ENCODE data around the gene PANX2.
"Not testable (repeated sequence)": the region's sequence is repeated elsewhere in the genome, so short reads cannot be mapped to it uniquely, and the experiment has no call there.

The PANX2 gene, protein sequence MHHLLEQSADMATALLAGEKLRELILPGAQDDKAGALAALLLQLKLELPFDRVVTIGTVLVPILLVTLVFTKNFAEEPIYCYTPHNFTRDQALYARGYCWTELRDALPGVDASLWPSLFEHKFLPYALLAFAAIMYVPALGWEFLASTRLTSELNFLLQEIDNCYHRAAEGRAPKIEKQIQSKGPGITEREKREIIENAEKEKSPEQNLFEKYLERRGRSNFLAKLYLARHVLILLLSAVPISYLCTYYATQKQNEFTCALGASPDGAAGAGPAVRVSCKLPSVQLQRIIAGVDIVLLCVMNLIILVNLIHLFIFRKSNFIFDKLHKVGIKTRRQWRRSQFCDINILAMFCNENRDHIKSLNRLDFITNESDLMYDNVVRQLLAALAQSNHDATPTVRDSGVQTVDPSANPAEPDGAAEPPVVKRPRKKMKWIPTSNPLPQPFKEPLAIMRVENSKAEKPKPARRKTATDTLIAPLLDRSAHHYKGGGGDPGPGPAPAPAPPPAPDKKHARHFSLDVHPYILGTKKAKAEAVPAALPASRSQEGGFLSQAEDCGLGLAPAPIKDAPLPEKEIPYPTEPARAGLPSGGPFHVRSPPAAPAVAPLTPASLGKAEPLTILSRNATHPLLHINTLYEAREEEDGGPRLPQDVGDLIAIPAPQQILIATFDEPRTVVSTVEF

DNA sequence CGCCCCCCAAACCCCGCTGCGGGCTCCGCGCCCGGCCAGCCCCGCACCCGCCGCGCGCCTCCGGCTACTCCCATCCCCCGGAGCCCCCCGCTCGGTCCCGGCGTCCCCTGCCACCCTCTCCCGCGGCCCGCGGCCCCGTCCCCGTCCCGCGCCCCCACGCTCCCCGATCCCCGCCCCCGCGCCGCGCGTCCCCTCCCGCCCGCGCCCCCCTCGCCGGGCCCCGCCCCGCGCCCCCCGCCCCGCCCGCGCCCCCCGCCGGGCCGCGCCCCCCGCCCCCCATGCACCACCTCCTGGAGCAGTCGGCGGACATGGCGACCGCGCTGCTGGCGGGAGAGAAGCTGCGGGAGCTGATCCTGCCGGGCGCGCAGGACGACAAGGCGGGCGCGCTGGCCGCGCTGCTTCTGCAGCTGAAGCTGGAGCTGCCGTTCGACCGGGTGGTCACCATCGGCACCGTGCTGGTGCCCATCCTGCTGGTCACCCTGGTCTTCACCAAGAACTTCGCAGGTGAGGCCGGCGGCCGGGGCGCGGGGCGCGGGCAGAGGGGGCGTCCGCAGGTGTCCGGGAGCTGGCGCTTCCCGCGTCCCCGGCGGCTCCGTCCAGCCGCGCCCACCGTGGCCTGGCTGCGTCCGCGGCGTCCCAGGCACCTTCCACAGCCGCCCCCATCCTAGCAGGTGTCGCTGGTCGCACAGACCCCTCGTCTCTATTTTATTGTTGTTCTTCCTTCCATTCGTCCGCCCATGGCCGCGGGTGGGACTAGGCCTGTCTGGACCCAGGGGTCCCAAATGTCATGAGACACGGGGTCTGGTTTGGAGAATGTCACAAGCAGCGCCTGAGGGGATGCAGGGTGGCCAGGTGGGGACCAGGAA, at the start of gene PANX2:
Gene PANX2, plus strand, starts transcription at position 279 of the 866 bp plus-strand sequence. Its CDS starts 0 bp downstream, at position 279.
- DNase-seq (ENCODE audit: low spot score), result no peak

DNA sequence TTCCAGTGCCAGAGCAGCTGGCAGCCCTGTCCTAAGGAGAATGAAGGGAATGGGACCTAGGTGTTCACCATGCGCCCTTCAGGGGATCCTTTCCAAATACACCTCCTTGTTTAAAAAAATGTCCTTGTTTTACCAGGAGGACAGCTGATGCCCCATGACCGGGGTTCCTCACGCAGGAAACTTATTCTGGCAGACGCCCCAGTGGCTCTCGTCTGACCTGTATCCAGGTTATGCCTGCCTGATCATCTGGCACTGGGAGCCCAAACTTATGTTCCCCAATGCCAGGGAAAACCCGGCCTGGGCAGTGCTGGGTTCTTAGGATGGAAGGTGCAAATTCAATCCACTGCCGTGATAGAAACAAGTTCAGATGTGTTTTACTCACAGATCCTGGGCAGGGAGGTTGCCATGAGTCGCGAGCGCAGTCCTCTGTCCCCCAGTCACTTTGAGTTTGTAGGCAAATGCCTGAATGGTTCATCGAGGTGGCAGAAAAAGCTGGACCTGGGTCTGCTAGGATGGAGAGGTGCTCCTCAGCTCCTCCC, 49.3 kb upstream of the PANX2 start:
- no peak for DNase-seq (ENCODE audit: low spot score)

DNA sequence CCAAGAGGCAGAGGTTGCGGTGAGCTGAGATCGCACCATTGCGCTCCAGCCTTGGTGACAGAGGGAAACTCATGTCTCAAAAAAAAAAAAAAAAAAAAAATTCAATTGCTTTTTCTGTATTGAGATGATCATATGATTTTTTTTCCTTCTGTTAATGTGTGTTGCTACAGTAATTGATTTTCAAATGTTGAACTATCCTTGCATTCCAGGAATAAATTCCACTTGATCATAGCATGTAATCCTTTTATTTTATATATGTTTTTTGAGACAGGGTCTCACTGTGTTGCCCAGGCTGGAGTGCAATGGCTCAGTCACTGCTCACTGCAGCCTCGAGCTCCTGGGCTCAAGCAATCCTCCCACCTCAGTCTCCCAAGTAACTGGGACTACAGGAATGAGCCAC, 47.4 kb upstream of the PANX2 start:
- no peak for DNase-seq (ENCODE audit: low spot score)

DNA sequence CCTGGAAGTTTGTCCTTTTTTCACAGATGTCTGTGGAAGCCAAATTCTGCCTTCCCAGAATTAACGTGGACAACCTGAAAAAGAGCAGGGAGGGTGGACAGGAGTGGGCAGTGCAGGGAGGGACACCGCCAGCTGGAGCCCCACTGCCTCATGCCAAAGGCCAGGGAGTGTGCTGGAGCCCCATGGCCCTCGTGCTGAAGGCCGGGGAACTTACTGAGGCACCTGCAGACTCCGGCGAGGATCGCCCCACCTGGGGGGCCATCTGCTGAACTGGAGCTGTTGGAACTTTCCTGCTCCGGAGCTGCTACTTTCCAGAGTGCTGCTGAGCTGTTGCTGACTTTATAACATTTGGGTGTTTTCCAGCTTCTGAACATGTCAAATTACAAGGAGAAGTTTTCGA, 45.5 kb upstream of the PANX2 start:
- no peak for DNase-seq (ENCODE audit: low spot score)

DNA sequence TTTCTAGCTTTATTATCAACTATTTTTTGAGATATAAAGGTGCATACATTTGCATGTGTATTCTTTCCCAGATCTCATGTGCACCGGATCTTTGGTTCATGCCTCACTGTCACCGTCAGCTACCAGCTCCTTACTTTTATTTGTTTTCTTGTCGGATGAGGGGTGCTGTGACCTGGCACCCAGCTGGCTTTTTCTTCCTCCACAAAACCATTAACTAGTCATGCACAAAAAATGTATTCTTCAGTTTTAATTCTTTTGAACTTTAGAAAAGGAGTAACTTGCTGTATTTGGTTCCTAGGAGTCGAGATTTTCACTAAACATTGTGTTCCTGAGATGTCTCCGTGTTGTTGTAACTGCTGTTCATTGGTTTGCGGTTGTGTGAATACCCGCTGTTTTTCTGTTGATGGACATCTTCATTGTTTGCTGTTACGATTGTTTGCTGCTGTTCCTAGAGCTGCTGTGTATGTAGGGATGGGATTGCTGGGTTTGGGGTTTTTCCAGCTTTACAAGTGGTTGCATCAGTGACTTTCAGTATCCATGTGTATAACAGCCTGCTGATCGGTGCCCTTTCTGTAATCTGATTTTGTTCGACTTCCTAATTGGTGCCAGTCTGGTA, 41.3 kb upstream of the PANX2 start:
- DNase-seq (ENCODE audit: low spot score), result no peak

DNA sequence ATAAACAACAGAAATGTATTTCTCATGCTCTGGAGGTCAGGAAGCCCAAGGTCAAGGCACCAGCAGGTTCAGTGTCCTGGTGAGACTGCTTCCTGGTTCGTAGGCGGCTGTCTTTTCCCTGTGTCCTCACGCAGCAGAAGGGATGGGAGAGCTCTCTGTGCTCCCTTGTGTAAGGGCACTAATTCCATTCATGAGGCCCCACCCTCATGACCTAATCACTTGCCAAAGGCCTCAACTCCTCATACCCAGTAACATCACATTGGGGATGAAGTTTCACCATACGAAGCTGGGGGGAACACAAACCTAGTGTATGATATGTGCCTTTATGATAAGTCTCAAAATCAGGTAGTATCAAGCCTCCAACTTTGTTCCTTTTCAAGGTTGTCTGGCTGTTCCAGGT, 38.6 kb upstream of the PANX2 start:
- DNase-seq (ENCODE audit: low spot score), result no peak

DNA sequence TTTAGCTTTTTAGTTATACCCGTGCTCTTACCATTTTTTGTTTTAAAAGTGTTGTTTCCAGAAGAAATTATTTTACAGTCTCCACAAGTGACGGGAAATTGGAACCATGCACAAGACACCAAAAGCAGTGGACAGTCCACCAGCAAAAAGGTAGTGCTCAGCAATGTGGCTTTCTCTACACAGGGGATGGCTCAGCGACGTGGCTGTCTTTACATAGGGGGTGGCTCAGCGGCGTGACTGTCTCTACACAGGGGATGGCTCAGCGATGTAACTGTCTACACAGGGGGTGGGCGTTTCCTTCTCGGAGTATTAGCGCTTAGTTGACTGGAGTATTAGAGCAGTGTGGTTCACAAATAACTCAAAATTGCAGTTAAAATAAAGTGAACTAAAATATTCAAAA, 36.0 kb upstream of the PANX2 start:
- no peak for DNase-seq (ENCODE audit: low spot score)

DNA sequence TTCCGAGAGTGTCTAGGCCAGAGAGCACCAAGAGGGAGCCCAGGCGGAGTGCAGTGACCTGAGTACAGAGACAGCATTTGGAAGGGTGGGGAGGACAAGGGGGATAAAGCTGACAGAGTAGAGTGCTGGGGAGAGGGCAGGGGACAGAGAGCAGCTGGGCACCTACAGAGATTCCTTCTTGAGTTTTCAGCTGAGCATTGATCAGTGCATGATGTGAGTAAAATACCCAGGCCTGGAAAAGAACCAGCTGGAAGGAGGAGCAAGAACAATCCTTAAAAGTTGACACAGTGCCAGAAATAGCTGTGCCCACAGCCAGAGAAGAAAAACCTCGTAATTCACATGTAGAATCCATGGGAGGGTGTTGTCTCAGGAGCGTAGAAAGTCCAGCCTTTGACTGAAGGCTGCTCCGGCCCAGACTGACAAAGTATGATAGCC, 33.9 kb upstream of the PANX2 start:
- DNase-seq (ENCODE audit: low spot score), result peak; percentile 27

DNA sequence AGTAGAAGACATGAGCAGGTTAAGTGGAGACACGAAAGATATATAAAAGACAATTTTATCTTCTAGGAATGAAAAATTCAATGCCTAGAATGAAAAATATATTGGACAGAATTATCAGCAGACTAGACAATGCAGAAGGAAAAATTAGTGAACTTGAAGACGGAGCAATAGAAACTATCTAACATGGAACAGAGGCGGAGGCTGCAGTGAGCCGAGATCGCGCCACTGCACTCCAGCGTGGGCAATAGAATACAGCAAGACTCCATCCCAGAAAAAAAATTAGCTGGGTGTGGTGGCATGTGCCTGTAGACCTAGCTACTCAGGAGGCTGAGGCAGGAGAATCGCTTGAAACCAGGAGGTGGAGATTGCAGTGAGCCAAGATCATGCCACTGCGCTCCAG, 33.3 kb upstream of the PANX2 start:
- DNase-seq (ENCODE audit: low spot score), result not testable (repeated sequence)

DNA sequence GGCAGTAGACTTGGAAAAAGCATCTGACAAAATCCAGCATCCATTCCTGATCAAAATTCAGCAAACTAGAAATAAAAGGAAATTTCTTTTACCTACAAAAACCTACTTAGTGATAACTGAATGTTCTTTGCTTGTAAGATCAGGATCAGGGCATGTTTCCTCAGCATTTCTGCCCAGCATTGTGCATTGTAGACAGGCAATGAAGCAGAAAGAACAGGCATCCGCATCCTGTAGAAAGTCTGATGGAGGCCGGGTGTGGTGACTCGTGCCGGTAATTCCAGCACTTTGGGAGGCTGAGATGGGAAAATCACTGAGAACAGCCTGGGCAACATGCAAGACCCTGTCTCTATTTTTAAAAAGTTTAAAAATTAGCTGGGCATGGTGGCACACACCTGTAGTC, 32.5 kb upstream of the PANX2 start:
- DNase-seq (ENCODE audit: low spot score), result no peak

DNA sequence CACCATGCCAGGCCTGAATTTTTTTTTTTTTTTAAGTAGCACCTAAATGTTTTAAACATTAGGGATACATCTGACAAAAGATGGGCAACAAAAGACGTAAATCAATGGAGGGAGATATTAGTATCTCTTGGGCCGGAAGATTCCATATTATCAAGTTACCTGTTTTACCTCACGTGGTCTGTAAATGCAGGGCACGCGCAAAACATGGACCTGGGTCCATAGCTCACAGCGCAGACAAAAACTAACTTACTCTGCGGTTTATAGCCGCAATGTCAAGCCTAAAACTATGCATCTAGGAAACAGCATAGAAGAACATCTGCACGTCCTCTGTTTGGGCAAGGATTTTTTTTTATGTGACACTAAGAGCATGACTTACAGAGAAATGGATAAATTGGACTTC, 31.5 kb upstream of the PANX2 start:
- no peak for DNase-seq (ENCODE audit: low spot score)

DNA sequence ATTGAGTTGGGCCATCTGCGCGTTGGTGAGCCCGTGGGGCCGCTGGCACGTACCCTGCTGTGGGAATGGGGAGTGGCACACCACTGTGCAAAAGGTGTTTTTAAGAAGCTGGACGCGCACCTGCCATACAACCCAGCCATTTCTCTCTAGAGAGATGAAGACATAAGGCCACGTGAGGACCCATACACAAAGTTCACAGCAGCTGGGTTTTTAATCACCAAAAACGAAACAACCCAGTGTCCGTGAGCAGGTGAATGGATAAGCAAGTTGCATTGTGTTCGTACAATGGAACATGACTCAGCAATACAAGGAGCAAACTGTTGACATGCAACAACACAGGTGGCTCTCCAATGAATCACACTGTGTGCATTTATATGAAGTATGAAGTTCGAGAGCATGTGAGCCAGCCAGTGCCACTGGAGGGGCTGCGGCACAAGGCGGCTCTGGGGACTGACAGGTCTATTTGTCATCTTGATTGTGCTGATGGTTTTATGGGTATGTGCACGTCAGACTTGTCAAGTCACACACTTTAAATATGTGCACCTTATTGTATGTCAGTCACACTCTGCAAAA, 30.6 kb upstream of the PANX2 start:
- DNase-seq (ENCODE audit: low spot score), result no peak

DNA sequence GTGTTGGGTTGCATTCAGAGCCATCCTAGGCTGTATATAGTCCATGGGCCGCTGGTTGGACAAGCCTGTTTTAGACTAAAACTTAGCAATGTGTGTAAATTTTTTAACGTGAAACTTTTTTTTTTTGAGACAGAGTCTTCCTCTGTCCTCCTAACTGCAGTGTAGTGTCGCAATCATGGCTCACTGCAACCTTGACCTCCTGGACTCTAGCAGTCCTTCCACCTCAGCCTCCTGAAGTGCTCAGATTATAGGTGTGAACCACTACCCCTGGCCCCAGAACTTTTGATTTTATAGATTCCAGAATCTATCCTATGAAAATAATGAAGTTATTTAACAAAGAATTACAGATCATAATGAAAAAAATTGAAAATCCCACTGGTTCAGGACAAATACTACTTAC, 29.9 kb upstream of the PANX2 start:
- no peak for DNase-seq (ENCODE audit: low spot score)

DNA sequence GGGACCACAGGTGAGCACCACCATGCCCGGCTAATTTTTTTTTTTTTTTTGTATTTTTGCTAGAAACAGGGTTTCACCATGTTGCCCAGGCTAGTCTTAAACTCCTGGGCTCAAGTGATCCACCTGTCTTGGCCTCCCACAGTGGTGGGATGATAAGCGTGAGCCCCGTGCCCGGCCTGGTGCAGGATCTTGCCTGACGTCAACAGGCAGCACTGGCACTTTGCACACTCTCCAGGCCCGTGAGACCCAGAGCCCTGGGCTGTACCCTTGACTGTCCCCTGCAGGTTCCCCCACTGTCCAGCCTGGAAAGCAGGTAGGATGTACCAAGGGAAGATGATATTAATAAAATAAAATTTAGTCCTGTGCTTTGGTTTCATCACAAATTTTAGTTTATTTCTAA, 29.1 kb upstream of the PANX2 start:
- DNase-seq (ENCODE audit: low spot score), result no peak

DNA sequence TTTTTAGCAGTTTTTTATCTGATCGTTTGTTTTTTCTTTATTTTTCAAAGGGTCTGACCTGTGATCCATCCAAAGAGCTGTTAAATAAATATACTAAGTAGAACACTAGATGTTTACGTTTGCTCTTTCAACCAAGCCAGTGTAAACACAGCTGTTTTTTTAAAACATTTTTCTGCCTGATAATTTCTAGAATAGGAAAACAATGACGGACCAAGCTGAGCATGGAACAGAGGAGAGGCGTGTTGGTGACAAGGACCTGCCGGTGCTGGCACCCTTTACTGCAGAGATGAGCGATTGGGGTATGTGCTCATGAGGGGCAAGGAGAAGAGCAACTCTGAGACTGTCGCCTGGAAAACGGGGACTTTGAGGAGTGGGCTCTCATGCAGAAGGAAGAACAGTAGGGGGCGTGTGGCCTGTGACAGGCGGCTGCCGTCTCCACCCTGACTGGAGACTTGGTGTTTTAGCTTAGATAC, 28.6 kb upstream of the PANX2 start:
- no peak for DNase-seq (ENCODE audit: low spot score)

DNA sequence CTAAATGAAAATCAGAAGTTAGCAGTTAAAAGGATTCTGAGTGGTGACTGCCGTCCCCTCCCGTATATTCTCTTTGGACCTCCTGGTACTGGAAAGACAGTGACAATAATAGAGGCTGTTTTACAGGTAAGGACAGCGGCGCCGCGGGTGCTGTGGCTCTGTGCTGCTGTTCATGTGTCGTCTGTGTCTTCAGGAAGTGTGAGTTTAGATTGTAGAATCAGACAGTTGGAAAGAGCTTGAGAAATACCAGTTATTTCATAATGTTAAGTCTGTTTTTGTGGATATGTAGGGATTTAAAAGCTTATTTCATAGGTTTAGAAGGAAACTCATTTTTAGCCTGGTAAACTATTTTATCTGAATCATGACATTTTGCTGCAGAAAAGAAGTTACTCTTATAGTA, 27.4 kb upstream of the PANX2 start:
- DNase-seq (ENCODE audit: low spot score), result no peak

DNA sequence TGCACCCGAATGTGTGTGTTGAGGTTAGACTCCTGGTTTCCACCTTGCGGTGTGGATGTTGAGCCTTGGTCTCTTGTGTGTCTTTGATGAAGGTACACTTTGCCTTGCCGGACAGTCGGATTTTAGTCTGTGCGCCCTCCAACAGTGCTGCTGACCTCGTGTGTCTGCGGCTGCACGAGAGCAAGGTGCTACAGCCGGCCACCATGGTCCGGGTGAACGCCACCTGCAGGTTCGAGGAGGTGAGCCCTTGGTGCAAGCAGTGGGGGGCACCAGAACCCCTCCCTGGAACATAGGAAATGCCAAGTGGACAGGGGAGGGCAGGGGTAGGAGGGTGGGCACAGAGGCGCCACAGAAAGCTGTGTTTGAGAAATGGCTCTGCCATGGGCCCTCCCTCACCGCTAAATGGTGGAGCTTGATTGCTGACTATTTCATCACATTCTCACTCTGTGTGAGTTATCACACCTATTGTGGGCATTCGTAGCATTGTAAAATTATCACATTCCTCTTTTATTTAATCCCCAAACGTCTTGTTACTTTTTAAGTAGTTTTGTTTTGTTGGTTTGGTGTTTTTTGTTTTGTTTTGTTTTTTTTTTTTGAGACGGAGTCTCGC, 26.4 kb upstream of the PANX2 start:
- no peak for DNase-seq (ENCODE audit: low spot score)

DNA sequence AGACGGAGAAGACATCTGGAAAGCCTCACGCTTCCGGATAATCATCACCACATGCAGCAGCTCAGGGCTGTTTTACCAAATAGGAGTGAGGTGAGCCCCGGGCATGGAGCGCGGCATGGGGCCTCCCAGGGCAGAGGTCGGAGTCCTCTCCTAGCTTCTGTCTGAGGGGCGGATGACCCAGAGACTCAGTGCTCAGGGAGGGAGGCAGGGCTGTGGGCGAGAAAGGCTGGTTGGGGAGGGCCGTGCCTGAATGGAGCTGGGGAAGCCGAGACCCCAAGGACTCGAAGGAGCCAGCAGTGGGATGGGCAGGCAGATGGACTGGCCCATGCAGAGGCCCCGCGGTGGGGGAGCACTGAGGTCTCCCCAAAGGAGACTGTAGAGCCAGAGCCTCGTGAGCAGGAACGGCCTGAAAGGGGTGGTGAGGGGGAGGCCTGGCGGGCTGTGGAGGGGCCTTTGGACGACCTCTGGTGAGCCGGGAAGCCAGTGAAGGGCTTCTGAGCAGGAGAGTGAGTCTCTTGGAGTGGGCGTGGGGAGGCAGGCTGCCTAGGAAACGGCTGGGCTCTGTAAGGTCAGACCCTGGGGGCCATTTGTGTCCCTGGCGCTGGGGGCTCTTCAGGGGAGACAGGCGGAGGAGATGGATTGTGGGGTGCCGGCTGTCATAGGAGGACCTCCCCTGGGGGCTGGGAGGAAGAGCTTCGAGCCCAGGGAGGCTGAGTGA, 24.7 kb upstream of the PANX2 start:
- no peak for DNase-seq (ENCODE audit: low spot score)

DNA sequence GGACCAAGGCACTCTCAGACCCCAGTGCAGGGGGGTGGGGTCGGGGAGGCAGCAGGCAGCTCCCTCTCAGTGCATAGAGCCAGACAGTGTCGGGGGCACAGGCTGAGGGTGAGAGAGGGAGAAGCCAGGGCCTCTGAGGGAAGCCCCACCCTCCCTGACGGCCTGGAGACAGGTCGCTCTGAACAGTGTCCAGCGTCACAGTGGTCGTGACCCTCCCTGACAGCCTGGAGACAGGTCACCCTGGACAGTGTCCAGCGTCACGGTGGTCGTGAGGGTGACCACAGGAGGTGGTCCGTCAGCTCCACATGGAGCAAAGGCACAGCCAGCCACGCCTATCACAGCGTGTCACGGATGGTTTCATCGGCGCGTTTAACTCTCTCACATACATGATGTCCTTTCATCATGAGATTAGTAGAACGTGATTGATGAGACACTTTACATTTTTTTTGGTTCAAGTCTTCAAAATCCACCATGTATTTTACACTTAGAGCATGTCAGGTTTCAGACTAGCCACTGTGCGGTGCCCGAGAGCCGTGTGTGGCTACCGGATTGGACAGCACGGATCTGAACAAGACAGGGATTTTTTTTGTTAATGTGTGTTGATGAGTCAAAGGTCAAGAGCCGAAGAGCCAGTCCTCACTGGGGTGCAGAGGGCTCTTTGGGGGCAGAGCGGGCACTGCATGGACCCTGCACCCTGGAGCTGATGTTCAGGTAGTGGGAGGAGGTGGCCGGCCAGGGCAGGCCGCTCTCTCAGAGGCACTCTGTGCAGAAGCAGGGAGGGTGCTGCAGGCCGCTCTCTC, 23.9 kb upstream of the PANX2 start:
- DNase-seq (ENCODE audit: low spot score), result peak; percentile 63
